HG03442 (cell line): ENCODE measurements around the gene MALRD1.

ENCODE experiments used
- ATAC-seq: cut with Tn5 transposase; IDR thresholded peaks from one replicate; pipeline ENCODE4 v1.9.1; 2021; ENCODE audit warnings: mild to moderate bottlenecking, moderate library complexity; ENCODE audit not compliant: unreplicated experiment

The MALRD1 gene

DNA sequence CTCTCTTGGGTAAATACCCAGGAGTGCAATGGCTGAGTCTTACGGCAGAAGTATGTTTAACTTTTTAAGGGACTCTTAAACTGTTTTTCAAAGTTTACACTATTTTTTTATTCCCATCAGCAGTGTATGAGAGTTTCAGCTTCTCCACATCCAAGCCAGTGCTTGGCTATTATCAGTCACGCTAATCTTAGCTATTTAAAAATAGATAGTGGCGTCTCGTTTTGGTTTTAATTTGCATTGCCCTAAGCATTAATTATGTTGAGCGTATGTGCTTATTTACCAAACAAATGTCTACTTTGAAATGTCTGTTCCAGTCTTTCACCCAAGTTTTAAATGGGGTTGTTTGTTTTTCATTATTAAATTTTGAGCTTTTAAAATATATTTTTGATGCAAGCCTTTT, 164.0 kb downstream of the MALRD1 start:
- no peak for ATAC-seq

DNA sequence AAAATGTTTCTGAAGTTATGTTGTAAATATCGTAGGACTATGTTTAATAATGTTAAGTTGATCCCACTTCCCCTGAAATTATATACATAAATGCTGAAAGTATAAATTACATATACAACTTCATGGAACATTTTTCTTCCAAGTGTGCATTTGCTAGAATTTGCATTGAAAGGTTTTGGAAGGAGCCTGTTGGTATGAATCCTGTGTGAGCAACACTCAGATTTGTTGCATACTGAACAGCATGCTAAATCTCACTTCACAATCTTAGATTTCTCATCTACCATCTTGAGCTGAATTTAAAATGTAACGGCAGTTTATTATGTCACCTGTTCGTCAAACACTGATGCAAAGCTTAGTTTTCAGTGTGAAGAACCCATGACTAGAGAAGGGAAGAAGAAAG, 172.6 kb downstream of the MALRD1 start:
- no peak for ATAC-seq

GRCh38 chr10:19226025-19226424, 177.4 kb downstream of the MALRD1 start:
- no peak for ATAC-seq

GRCh38 chr10:19231034-19231433, 182.4 kb downstream of the MALRD1 start:
- ATAC-seq, result no peak

DNA sequence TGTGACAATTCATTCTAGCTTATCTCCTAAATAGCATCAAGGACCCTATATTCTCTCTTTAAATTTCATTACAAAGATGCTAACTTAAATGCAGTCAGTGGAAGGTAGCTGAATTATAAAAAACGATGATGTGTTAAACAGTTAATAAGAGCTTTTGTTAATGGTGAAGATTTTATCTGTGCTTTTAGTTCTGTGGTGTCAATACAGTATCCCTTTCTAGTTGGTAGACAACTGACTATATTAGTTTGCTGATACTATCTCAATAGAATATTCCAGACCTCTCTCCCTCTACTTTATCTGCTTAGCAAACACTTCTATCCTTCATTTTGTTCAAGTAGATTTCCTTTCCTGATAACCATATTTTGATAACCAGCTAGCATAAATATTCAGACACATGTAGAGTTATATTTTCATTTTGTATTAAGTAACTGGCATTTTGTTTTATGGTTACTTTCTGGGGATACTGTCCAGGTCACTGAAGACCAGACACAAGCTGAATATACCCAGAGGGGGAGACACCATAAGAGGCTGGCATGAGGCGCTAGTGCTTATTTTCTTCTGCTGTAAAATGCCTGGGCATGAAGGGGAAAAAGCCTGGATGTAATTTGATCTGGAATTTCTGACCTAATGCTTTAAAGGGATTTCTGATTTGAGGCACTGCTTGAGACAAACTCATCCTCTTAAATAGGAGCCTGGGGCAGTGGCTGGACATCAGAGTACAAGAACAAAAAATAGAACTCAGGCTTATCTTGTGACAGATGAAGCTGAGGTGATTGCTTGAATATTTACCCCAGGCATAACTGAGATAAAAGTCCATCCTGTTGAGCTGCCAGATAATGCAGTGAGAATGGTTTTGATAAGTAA, 197.5 kb downstream of the MALRD1 start:
- ATAC-seq, result no peak

GRCh38 chr10:19247843-19248242, 199.2 kb downstream of the MALRD1 start:
- no peak for ATAC-seq

DNA sequence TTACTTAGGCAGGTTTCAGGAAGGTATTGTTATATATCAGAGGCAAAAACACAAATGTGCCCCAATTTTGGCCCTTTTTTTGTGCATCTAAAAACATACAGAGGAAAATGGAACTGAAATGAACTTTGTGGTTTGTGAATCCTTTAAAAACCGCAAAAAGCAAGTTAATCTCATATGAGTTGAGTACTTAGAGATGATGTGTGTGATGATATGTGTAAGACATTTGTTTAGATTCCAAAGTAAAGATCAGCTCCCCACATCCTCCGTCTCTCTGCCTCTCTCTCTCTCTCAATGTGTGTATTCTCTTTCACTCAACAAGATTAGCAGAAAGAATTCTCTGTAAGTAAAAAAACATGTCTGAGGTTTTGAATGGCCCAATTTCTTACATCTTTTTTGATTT, 201.9 kb downstream of the MALRD1 start:
- ATAC-seq, result no peak

- no peak for ATAC-seq
These were observed 203.9 kb downstream of the MALRD1 start for GRCh38 chr10:19252531-19252930.

DNA sequence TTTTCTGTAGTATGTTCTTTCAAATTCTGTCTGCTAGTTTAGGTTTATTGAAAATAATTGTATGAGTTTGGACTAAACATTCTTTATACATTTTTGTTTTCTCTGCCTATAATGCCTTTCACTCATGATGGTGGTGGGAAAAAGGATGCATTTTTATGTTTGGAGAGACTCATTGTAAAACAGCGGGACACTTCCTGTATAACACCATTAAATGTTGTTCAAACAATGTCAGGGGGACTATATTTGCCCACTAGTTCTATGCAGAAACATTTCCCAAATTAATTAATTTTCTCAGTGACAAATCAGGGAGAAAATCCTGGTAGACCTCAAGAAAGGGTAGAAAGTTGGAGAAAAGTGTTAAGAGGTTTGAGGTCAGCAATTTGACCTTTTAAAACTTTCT, 207.7 kb downstream of the MALRD1 start:
- no peak for ATAC-seq

- ATAC-seq, result no peak
These were observed 214.7 kb downstream of the MALRD1 start for GRCh38 chr10:19263262-19263661.

- no peak for ATAC-seq
These were observed 234.7 kb downstream of the MALRD1 start for GRCh38 chr10:19283285-19283684.

- ATAC-seq, result no peak
These were observed 235.2 kb downstream of the MALRD1 start for GRCh38 chr10:19283786-19284185.

- ATAC-seq, result no peak
These were observed 242.2 kb downstream of the MALRD1 start for GRCh38 chr10:19290770-19291169.

DNA sequence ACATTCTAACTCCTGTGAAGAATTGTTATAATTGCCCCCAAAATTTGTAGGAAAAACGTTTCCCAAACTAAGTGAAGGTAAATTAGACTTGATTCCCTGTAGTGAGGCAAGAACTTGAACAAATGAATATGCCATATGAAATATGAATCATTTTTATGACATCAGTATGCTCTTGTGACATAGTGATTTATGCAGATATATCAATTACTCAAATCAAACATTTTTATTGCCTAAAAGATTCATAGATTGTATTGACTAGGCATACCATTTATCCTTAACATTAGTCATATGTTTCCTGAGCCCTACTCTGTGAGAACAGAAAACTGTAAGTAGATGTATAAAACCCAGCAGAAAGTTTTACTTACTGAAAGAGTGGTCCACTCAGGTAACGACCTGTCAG, 245.6 kb downstream of the MALRD1 start:
- ATAC-seq, result no peak

GRCh38 chr10:19299645-19300044, 251.0 kb downstream of the MALRD1 start:
- ATAC-seq, result no peak

- ATAC-seq, result no peak
These were observed 253.5 kb downstream of the MALRD1 start for GRCh38 chr10:19302117-19302516.

GRCh38 chr10:19310066-19310465, 261.5 kb downstream of the MALRD1 start:
- no peak for ATAC-seq

- no peak for ATAC-seq
These were observed 267.7 kb downstream of the MALRD1 start for GRCh38 chr10:19316204-19316870.

GRCh38 chr10:19317952-19318351, 269.4 kb downstream of the MALRD1 start:
- no peak for ATAC-seq

GRCh38 chr10:19325581-19325980, 277.0 kb downstream of the MALRD1 start:
- no peak for ATAC-seq

- no peak for ATAC-seq
These were observed 280.0 kb downstream of the MALRD1 start for GRCh38 chr10:19328582-19328981.

DNA sequence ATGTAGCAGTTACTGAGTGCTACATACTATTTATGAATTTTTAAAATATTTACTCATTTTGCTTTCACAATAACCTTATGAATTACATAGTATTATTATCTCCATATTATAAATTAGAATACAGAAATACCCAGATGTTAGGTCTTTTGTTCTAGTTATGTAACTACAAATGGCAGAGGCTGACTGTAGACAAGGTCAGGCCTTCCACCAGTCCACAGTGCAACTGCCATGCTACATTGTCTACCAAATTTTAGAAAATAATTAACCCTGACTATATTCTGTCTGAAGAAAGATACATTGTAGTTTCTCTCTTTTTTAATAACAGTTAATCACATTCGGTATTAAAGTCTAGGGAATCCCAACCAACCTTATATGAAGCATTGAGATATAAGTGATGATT, 280.9 kb downstream of the MALRD1 start:
- ATAC-seq, result no peak
